ENCODE measurements around the gene ELFN2. TPM values are rescaled to one million over a fixed set of nuclear protein-coding genes. Genes with fewer than 3 reads are reported as not detected.
"Not testable (repeated sequence)": the region's sequence is repeated elsewhere in the genome, so short reads cannot be mapped to it uniquely, and the experiment has no call there.

The ELFN2 gene
- total RNA-seq, 2 experiments from 2014 or later: 0.63 to 1.8 TPM

GRCh38 chr22:37470087-37470445 lies 42.8 kb upstream of the ELFN2 start:
- Histone ChIP-seq H3K4me2 (ENCODE audit: low read length) (no peak overlapping the region), H3K9me2 (ENCODE audit: insufficient read depth, low read length) (no peaks in the 10 kb centered on the region), H3K9me3 (ENCODE audit: low read length) (no peaks in the 10 kb centered on the region), H3K79me2 (ENCODE audit: insufficient read depth, low read depth, low read length) (peaks cover 5% of the 10 kb centered on the region; the same call in 1 of the 2 replicates), H3K27ac (ENCODE audit: low read depth, low read length, poor library complexity, severe bottlenecking) (no peak overlapping the region), H2AFZ (ENCODE audit: low read length) (no peak overlapping the region), H3K4me1 (ENCODE audit: insufficient read depth, low read length, poor library complexity, severe bottlenecking) (peaks cover 41% of the 10 kb centered on the region), H3K4me3 (ENCODE audit: low read depth, low read length, poor library complexity, severe bottlenecking) (no peak overlapping the region), H3K36me3 (ENCODE audit: insufficient read depth, low read length) (peaks cover 94% of the 10 kb centered on the region), H4K20me1 (ENCODE audit: insufficient read depth, low read length) (no peaks in the 10 kb centered on the region)
- TF ChIP-seq, protein P1, sequence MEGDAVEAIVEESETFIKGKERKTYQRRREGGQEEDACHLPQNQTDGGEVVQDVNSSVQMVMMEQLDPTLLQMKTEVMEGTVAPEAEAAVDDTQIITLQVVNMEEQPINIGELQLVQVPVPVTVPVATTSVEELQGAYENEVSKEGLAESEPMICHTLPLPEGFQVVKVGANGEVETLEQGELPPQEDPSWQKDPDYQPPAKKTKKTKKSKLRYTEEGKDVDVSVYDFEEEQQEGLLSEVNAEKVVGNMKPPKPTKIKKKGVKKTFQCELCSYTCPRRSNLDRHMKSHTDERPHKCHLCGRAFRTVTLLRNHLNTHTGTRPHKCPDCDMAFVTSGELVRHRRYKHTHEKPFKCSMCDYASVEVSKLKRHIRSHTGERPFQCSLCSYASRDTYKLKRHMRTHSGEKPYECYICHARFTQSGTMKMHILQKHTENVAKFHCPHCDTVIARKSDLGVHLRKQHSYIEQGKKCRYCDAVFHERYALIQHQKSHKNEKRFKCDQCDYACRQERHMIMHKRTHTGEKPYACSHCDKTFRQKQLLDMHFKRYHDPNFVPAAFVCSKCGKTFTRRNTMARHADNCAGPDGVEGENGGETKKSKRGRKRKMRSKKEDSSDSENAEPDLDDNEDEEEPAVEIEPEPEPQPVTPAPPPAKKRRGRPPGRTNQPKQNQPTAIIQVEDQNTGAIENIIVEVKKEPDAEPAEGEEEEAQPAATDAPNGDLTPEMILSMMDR (conservative IDR thresholded peaks at IDR 0.05; ENCODE audit: low read length): no peak
- BruUV-seq (replicated peaks): no TSS peak
- ChIA-PET POLR2A (interaction anchor here (0.7 kb wide), 1 partner anchor 207 kb away, joined by 3 read pairs; no protein-coding TSS in a partner anchor), CTCF (ENCODE audit: unreplicated experiment) (no interaction called here)
- DNase-seq (ENCODE audit: low spot score): no peak
- intact Hi-C loops (cut with micrococcal nuclease; ENCODE audit: unreplicated experiment): no loop called here

GRCh38 chr22:37469416-37470086 lies 42.3 kb upstream of the ELFN2 start:
- H3K4me3 ChIP-seq (ENCODE audit: low read depth, low read length, poor library complexity, severe bottlenecking): no peak overlapping the region
- no peaks in the 10 kb centered on the region for H3K9me2 ChIP-seq (ENCODE audit: insufficient read depth, low read length)
- H3K9me3 ChIP-seq (ENCODE audit: low read length): no peaks in the 10 kb centered on the region
- no peak overlapping the region for H2AFZ ChIP-seq (ENCODE audit: low read length)
- TF ChIP-seq, protein P1 (conservative IDR thresholded peaks at IDR 0.05; ENCODE audit: low read length): no peak
- no peak for TF ChIP-seq EZH2phosphoT487 (IDR thresholded peaks at IDR 0.05; ENCODE audit: borderline replicate concordance, low read depth, low read length)
- intact Hi-C loops (cut with micrococcal nuclease; ENCODE audit: unreplicated experiment): no loop called here
- ChIA-PET POLR2A (no interaction called here), CTCF (ENCODE audit: unreplicated experiment) (no interaction called here)
- no peak overlapping the region for H3K4me2 ChIP-seq (ENCODE audit: low read length)
- no peaks in the 10 kb centered on the region for H4K20me1 ChIP-seq (ENCODE audit: insufficient read depth, low read length)
- H3K4me1 ChIP-seq (ENCODE audit: insufficient read depth, low read length, poor library complexity, severe bottlenecking): peaks cover 41% of the 10 kb centered on the region
- BruUV-seq (replicated peaks): TSS peak; percentile 61
- DNase-seq (ENCODE audit: low spot score): no peak
- no peak overlapping the region for H3K27ac ChIP-seq (ENCODE audit: low read depth, low read length, poor library complexity, severe bottlenecking)
- peaks cover 5% of the 10 kb centered on the region; the same call in 1 of the 2 replicates for H3K79me2 ChIP-seq (ENCODE audit: insufficient read depth, low read depth, low read length)
- H3K36me3 ChIP-seq (ENCODE audit: insufficient read depth, low read length): peaks cover 94% of the 10 kb centered on the region

GRCh38 chr22:37468201-37468695 lies 41.0 kb upstream of the ELFN2 start:
- H3K27ac ChIP-seq (ENCODE audit: low read depth, low read length, poor library complexity, severe bottlenecking); DNase-seq (ENCODE audit: low spot score); BruUV-seq (replicated peaks); H3K4me3 ChIP-seq (ENCODE audit: low read depth, low read length, poor library complexity, severe bottlenecking); H3K79me2 ChIP-seq (ENCODE audit: insufficient read depth, low read depth, low read length); H2AFZ ChIP-seq (ENCODE audit: low read length); H3K9me2 ChIP-seq (ENCODE audit: insufficient read depth, low read length); POLR2A ChIA-PET; H3K4me2 ChIP-seq (ENCODE audit: low read length); intact Hi-C loops (cut with micrococcal nuclease; ENCODE audit: unreplicated experiment); H3K9me3 ChIP-seq (ENCODE audit: low read length); CTCF ChIA-PET (ENCODE audit: unreplicated experiment); H4K20me1 ChIP-seq (ENCODE audit: insufficient read depth, low read length): not testable (repeated sequence)
- Histone ChIP-seq H3K4me1 (ENCODE audit: insufficient read depth, low read length, poor library complexity, severe bottlenecking) (peaks cover 46% of the 10 kb centered on the region), H3K36me3 (ENCODE audit: insufficient read depth, low read length) (peaks cover 83% of the 10 kb centered on the region)

All from OCI-LY7 (cell line).